T-helper 17 cell (primary cell): ENCODE results near the gene SCNM1. TPM values are rescaled to one million over a fixed set of nuclear protein-coding genes. Genes with fewer than 3 reads are reported as not detected.
A peak's percentile ranks its signal among the peaks of the same experiment; 100 is the strongest.

Source experiments
- ATAC-seq: fragments of 150-1000 bp; cut with Tn5 transposase; 2 replicates; pipeline ENCODE4 v1.10.0; 2021; ENCODE audit warnings: mild to moderate bottlenecking, moderate library complexity
- DNase-seq, 3 donors: peaks; one replicate each; pipeline versions ENCODE4 v3.0.0 to v3.0.0-alpha.2; 2020 to 2021
- H3K9me3 ChIP-seq: one replicate; pipeline ENCODE4 v1.7.0; 2013; ENCODE audit warnings: low read length, mild to moderate bottlenecking; ENCODE audit not compliant: control insufficient read depth, poor library complexity, severe bottlenecking
- H3K27ac Mint-ChIP-seq: one replicate; pipeline ENCODE4 v1.8.0; 2022; ENCODE audit warnings: mild to moderate bottlenecking, moderate library complexity, mixed read lengths
- H3K27me3 Mint-ChIP-seq: one replicate; pipeline ENCODE4 v1.8.0; 2022; ENCODE audit warnings: mixed read lengths
- H3K36me3 Mint-ChIP-seq: one replicate; pipeline ENCODE4 v1.8.0; 2022; ENCODE audit warnings: low read depth, mixed read lengths
- H3K4me1 Mint-ChIP-seq: one replicate; pipeline ENCODE4 v1.8.0; 2022; ENCODE audit warnings: mild to moderate bottlenecking, mixed read lengths
- H3K4me3 Mint-ChIP-seq: one replicate; pipeline ENCODE4 v1.8.0; 2022; ENCODE audit warnings: mild to moderate bottlenecking, moderate library complexity, mixed read lengths
- total RNA-seq, 4 donors: library from RNA in 2 of 4; stranded (reverse) in 2 of 4; gene quantifications; one replicate each; pipeline ENCODE4 v1.2.3 and lab custom pipeline; 2022 to 2026

The SCNM1 gene
- total RNA-seq, 2 donors from 2014 or later: 33.7 to 37.8 TPM

- Mint-ChIP-seq H3K36me3 (no peaks in the 10 kb centered on the region), H3K4me1 (peaks cover 18% of the 10 kb centered on the region), H3K4me3 (peak overlapping the region; percentile 59), H3K27me3 (no peaks in the 10 kb centered on the region), H3K27ac (peak overlapping the region; percentile 88)
- H3K9me3 ChIP-seq: no peaks in the 10 kb centered on the region
- no peak for DNase-seq
- ATAC-seq: no peak
These were observed 46.2 kb downstream of the SCNM1 start for GRCh38 chr1:151211972-151212705.

- DNase-seq: no peak
- no peak for ATAC-seq
- H3K27me3 Mint-ChIP-seq: no peaks in the 10 kb centered on the region
- peaks cover 20% of the 10 kb centered on the region for H3K4me1 Mint-ChIP-seq
- H3K9me3 ChIP-seq: no peaks in the 10 kb centered on the region
- H3K36me3 Mint-ChIP-seq: no peaks in the 10 kb centered on the region
- peak overlapping the region; percentile 88 for H3K27ac Mint-ChIP-seq
- no peak overlapping the region for H3K4me3 Mint-ChIP-seq
These were observed 47.6 kb downstream of the SCNM1 start for GRCh38 chr1:151213560-151213959.

Other genes starting within 250 kb of the SCNM1 start
- 10 to 100 TPM; 44.0 to 51.0 TPM for gene SETDB1, start 239.8 kb upstream of the SCNM1 start, total RNA-seq
- gene CERS2, start 191.3 kb upstream of the SCNM1 start, total RNA-seq: 100 to 1,000 TPM; 108 to 142 TPM
- under 1 TPM in 1 of 2 donors, not detected in 1; 0.15 TPM for gene ANXA9, start 183.9 kb upstream of the SCNM1 start, total RNA-seq
- 10 to 100 TPM; 19.0 to 31.6 TPM for gene MINDY1, start 159.2 kb upstream of the SCNM1 start, total RNA-seq
- 10 to 100 TPM; 15.8 to 30.0 TPM for gene PRUNE1, start 157.7 kb upstream of the SCNM1 start, total RNA-seq
- gene BNIPL, start 129.6 kb upstream of the SCNM1 start, total RNA-seq: under 1 TPM; 0.42 to 0.57 TPM
- gene C1orf56, start 118.4 kb upstream of the SCNM1 start, total RNA-seq: under 1 TPM; 0.47 to 0.52 TPM
- 100 to 1,000 TPM; 375 to 433 TPM for gene CDC42SE1, start 106.5 kb upstream of the SCNM1 start, total RNA-seq
- gene MLLT11, start 105.7 kb upstream of the SCNM1 start, total RNA-seq: 1 to 10 TPM; 4.0 to 5.0 TPM
- gene GABPB2, start 95.4 kb upstream of the SCNM1 start, total RNA-seq: 10 to 100 TPM in 1 of 2 donors, 1 to 10 TPM in 1; 9.9 to 25.5 TPM
- gene SEMA6C, start 19.5 kb upstream of the SCNM1 start, total RNA-seq: 10 to 100 TPM in 1 of 2 donors, 1 to 10 TPM in 1; 9.5 to 11.3 TPM
- gene TNFAIP8L2, start 9.5 kb upstream of the SCNM1 start, total RNA-seq: 1 to 10 TPM; 3.6 to 5.4 TPM
- gene LYSMD1, start 242 bp upstream of the SCNM1 start, total RNA-seq: under 1 TPM; 0.39 to 0.70 TPM
- 1 to 10 TPM; 1.0 to 3.0 TPM for gene TMOD4, start 9.8 kb downstream of the SCNM1 start, total RNA-seq
- gene VPS72, start 24.1 kb downstream of the SCNM1 start, total RNA-seq: 10 to 100 TPM; 27.4 to 33.2 TPM
- 10 to 100 TPM; 41.6 to 43.3 TPM for gene PIP5K1A, start 32.4 kb downstream of the SCNM1 start, total RNA-seq
- 10 to 100 TPM; 78.4 to 86.0 TPM for gene PSMD4, start 88.6 kb downstream of the SCNM1 start, total RNA-seq
- 10 to 100 TPM; 25.9 to 33.8 TPM for gene ZNF687, start 116.2 kb downstream of the SCNM1 start, total RNA-seq
- 10 to 100 TPM; 73.5 to 81.4 TPM for gene PI4KB, start 161.3 kb downstream of the SCNM1 start, total RNA-seq
- gene RFX5, start 181.1 kb downstream of the SCNM1 start, total RNA-seq: 100 to 1,000 TPM in 1 of 2 donors, 10 to 100 TPM in 1; 81.5 to 105 TPM
- gene SELENBP1, start 206.6 kb downstream of the SCNM1 start, total RNA-seq: not detected
- gene PSMB4, start 233.4 kb downstream of the SCNM1 start, total RNA-seq: 100 to 1,000 TPM; 283 to 299 TPM